ENCODE measurements around the gene PCNX2. TPM values are rescaled to one million over a fixed set of nuclear protein-coding genes. Genes with fewer than 3 reads are reported as not detected.
A peak's percentile ranks its signal among the peaks of the same experiment; 100 is the strongest.
"Not testable (repeated sequence)": the region's sequence is repeated elsewhere in the genome, so short reads cannot be mapped to it uniquely, and the experiment has no call there.

The PCNX2 gene
- total and polyA plus RNA-seq, 4 experiments from 2014 or later, result 1.8 to 109 (median 55.7) TPM

DNA sequence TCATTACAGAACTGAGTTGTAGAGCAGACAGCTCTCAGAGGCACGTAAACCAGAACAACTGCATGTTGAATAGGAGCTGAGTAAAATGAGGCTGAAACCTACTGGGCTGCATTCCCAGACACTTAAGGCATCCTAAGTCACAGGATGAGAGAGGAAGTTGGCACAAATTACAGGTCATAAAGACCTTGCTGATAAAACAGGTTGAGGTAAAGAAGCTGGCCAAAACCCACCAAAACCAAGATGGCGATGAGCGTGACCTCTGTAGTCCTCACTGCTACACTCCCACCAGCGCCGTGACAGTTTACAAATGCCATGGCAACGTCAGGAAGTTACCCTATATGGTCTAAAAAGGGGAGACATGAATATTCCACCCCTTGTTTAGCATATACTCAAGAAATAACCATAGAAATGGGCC lies 187.8 kb downstream of the PCNX2 start:
- H3K27me3 Mint-ChIP-seq; H3K36me3 ChIP-seq (ENCODE audit: insufficient read depth, low read length); H3K4me1 Mint-ChIP-seq; DNase-seq; H3K9me3 ChIP-seq (ENCODE audit: control insufficient read depth in 1 of 2, low read length in 2 of 2); H3K4me1 ChIP-seq (ENCODE audit: insufficient read depth, low read length); H3K4me3 ChIP-seq (ENCODE audit: low read length in 2 of 2); H3K4me3 Mint-ChIP-seq; H3K27ac ChIP-seq (ENCODE audit: low read depth, low read length); H3K27me3 ChIP-seq (ENCODE audit: insufficient read depth, low read length); CTCF ChIA-PET (ENCODE audit: partially characterized antibody); H3K9me3 Mint-ChIP-seq; POLR2A ChIA-PET (ENCODE audit: partially characterized antibody); intact Hi-C loops (cut with micrococcal nuclease); H3K27ac Mint-ChIP-seq: not testable (repeated sequence)
- H3K36me3 Mint-ChIP-seq, result peaks cover 61 to 80% of the 10 kb centered on the region in 2 donors

DNA sequence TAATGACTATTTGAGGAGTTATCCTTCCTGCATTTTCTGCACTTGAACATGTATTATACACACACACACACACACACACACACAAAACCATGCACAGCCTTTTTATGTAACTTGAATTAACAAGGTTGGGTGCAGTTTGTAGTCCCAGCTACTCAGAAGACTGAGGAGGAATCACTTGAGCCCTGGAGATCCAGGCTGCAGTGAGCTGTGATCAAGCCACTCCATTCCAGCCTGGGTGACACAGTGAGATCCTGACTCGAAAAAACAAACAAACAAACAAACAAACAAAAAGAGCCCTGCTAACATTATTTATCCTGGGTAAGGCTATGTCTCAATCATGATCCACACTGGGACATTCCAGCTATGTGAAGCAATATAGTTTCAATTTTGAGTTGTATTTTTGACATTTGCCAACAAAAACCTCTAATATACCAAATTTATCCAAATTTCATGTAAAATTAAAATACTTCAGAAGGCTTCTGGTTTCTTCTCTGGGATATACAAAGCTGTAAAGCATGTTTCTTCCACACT lies 188.3 kb downstream of the PCNX2 start:
- ChIA-PET POLR2A (ENCODE audit: partially characterized antibody) (no interaction called here), CTCF (ENCODE audit: partially characterized antibody) (no interaction called here)
- no peak overlapping the region for H3K27ac Mint-ChIP-seq
- H3K4me3 Mint-ChIP-seq, result no peak overlapping the region
- H3K36me3 Mint-ChIP-seq, result peaks cover 59 to 75% of the 10 kb centered on the region in 2 donors
- peaks cover 4% of the 10 kb centered on the region for H3K36me3 ChIP-seq (ENCODE audit: insufficient read depth, low read length)
- H3K9me3 Mint-ChIP-seq, result no peaks in the 10 kb centered on the region
- H3K27ac ChIP-seq (ENCODE audit: low read depth, low read length), result no peak overlapping the region
- H3K27me3 Mint-ChIP-seq, result no peaks in the 10 kb centered on the region
- intact Hi-C loops (cut with micrococcal nuclease), result no loop called here
- H3K9me3 ChIP-seq (ENCODE audit: control insufficient read depth in 1 of 2, low read length in 2 of 2), result no peaks in the 10 kb centered on the region
- DNase-seq, result no peak
- peaks cover 0 to 6% (median 0%) of the 10 kb centered on the region in 4 donors for H3K4me1 Mint-ChIP-seq
- no peaks in the 10 kb centered on the region for H3K27me3 ChIP-seq (ENCODE audit: insufficient read depth, low read length)
- no peaks in the 10 kb centered on the region for H3K4me1 ChIP-seq (ENCODE audit: insufficient read depth, low read length)
- no peak overlapping the region for H3K4me3 ChIP-seq (ENCODE audit: low read length in 2 of 2)

DNA sequence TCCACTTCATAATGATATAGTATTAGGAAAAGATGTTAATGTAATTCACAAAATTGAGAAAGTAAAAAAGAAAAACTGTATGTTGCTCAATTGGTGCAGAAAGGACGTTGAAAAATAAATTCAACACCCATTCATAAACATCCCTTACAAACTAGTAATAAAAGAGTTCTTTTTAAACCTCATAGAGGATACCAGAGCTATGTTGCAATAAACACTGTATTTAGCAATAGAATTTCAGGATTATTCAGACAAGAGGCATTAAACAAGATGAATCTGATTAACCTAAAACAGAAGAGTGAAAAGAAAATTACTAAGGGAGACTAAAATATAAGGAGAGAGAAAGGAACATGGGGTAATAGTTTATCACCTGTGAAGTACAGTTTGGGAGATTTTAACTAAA lies 190.3 kb downstream of the PCNX2 start:
- CTCF ChIA-PET (ENCODE audit: partially characterized antibody), result no interaction called here
- Histone ChIP-seq H3K4me3 (ENCODE audit: low read length in 2 of 2) (no peak overlapping the region), H3K36me3 (ENCODE audit: insufficient read depth, low read length) (no peaks in the 10 kb centered on the region), H3K27me3 (ENCODE audit: insufficient read depth, low read length) (no peaks in the 10 kb centered on the region), H3K9me3 (ENCODE audit: control insufficient read depth in 1 of 2, low read length in 2 of 2) (no peaks in the 10 kb centered on the region), H3K27ac (ENCODE audit: low read depth, low read length) (no peak overlapping the region), H3K4me1 (ENCODE audit: insufficient read depth, low read length) (no peaks in the 10 kb centered on the region)
- Mint-ChIP-seq H3K27me3 (no peaks in the 10 kb centered on the region), H3K9me3 (no peaks in the 10 kb centered on the region), H3K36me3 (peaks cover 52 to 68% of the 10 kb centered on the region in 2 donors), H3K4me1 (peaks cover 0 to 6% (median 0%) of the 10 kb centered on the region in 4 donors), H3K27ac (no peak overlapping the region), H3K4me3 (peak overlapping the region in 1 of 8 donors; percentile 16)
- intact Hi-C loops (cut with micrococcal nuclease), result no loop called here
- POLR2A ChIA-PET (ENCODE audit: partially characterized antibody), result no interaction called here
- DNase-seq, result no peak

DNA sequence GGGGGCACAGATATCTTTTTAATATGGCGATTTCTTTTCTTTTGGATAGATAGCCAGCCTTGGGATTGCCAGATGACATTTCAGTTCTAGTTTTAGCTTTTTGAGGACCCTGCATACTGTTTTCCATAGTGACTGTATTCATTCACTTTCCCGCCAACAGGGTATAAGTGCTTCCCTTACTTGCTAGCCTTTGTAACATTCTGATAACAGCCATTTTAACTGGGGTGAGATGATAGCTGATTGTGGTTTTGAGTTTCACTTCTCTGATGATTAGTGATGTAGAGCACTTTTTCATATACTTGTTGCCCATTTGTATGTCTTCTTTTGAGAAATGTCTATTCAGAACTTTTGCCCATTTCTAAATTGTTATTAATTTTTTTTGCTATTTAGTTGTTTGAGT lies 193.2 kb downstream of the PCNX2 start:
- no peak for DNase-seq
- ChIA-PET CTCF (ENCODE audit: partially characterized antibody) (no interaction called here), POLR2A (ENCODE audit: partially characterized antibody) (no interaction called here)
- no peak overlapping the region for H3K4me3 ChIP-seq (ENCODE audit: low read length in 2 of 2)
- H3K27me3 ChIP-seq (ENCODE audit: insufficient read depth, low read length), result no peaks in the 10 kb centered on the region
- no peaks in the 10 kb centered on the region for H3K9me3 Mint-ChIP-seq
- intact Hi-C loops (cut with micrococcal nuclease), result no loop called here
- H3K4me3 Mint-ChIP-seq, result no peak overlapping the region
- no peaks in the 10 kb centered on the region for H3K9me3 ChIP-seq (ENCODE audit: control insufficient read depth in 1 of 2, low read length in 2 of 2)
- H3K27ac ChIP-seq (ENCODE audit: low read depth, low read length), result no peak overlapping the region
- H3K27me3 Mint-ChIP-seq, result no peaks in the 10 kb centered on the region
- no peak overlapping the region for H3K27ac Mint-ChIP-seq
- H3K36me3 ChIP-seq (ENCODE audit: insufficient read depth, low read length), result no peaks in the 10 kb centered on the region
- no peaks in the 10 kb centered on the region for H3K4me1 ChIP-seq (ENCODE audit: insufficient read depth, low read length)
- no peaks in the 10 kb centered on the region for H3K4me1 Mint-ChIP-seq
- H3K36me3 Mint-ChIP-seq, result peaks cover 44 to 46% of the 10 kb centered on the region in 2 donors

DNA sequence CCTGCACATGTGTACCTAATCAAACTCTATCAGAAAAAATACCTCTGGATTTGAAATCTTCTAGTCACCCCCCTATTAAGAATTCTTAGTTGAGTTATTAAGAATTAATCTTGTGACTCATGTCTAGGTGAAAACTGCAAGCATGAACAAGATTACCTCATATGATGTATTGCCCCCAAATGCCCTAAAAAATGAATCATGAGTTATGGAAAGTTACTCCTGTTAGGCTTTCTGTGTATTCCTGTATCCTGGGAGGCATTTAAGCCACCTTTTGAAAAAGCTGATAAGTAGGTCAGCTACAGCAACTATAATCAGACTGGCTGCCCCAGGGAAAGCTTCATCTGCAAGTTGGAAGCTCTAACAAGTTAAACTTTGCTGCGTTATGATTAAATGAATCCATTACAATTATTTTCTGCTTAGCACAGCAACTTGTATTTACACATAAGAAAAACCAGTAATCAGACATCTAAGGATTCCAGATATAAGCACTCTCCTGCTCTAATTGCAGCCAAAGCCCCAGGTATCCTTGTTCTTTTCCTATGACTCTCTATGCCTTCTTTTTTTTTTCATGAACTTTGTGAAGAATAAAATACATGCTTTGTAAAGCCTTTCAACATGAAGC lies 197.5 kb downstream of the PCNX2 start:
- Mint-ChIP-seq H3K36me3 (peaks cover 44% of the 10 kb centered on the region in 2 donors), H3K27ac (no peak overlapping the region), H3K4me1 (peaks cover 0 to 1% (median 0%) of the 10 kb centered on the region in 4 donors), H3K9me3 (no peaks in the 10 kb centered on the region), H3K27me3 (no peaks in the 10 kb centered on the region), H3K4me3 (no peak overlapping the region)
- DNase-seq, result no peak
- POLR2A ChIA-PET (ENCODE audit: partially characterized antibody), result interaction anchor here (1.1 kb wide), 1 partner anchor 9 kb away, joined by 3 read pairs; no protein-coding TSS in a partner anchor
- CTCF ChIA-PET (ENCODE audit: partially characterized antibody), result no interaction called here
- H3K27me3 ChIP-seq (ENCODE audit: insufficient read depth, low read length), result no peaks in the 10 kb centered on the region
- no peaks in the 10 kb centered on the region for H3K36me3 ChIP-seq (ENCODE audit: insufficient read depth, low read length)
- no peaks in the 10 kb centered on the region for H3K4me1 ChIP-seq (ENCODE audit: insufficient read depth, low read length)
- no peaks in the 10 kb centered on the region for H3K9me3 ChIP-seq (ENCODE audit: control insufficient read depth in 1 of 2, low read length in 2 of 2)
- no peak overlapping the region for H3K27ac ChIP-seq (ENCODE audit: low read depth, low read length)
- no peak overlapping the region for H3K4me3 ChIP-seq (ENCODE audit: low read length in 2 of 2)
- intact Hi-C loops (cut with micrococcal nuclease), result no loop called here

DNA sequence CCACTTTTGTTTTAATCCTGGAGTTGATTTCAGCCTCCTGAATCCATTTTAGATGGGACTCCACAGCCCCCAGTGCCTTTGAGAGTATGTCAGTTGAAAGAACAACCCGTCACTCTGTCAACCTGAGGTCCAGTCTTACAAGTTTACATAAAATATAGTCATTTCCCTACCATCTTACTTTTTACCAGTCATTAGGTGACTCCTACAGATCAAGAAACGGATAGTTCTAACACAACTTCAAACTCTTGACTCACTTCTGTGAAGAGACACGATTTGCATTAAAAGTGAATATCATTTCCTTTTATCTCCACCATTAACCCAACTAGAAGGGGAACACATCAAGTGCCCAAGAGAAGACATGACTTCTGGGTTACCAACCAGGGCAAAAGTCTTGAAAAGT lies 198.0 kb downstream of the PCNX2 start:
- H3K4me3 ChIP-seq (ENCODE audit: low read length in 2 of 2), result no peak overlapping the region
- no peak for DNase-seq

DNA sequence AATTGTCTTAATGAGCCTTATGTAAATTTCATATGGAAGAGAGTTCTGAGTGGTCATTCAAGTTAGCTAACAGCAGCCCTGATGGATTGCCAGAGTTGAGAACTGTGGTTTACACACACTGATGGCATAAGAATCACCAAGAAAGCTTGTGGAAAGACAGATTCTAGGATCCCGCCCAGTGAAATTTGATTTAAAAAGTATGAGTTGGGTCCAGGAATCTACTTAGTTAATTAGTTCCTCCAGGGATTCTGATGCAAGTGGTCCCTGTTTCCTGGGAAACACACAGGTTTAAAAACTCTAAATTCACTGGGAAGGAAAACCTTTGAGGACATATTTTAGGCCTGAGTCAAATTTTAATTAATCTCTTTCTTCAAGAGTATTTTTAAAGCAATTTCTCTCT lies 200.8 kb downstream of the PCNX2 start:
- H3K4me1 Mint-ChIP-seq, result peaks cover 0 to 3% (median 0%) of the 10 kb centered on the region in 4 donors
- Histone ChIP-seq H3K27me3 (ENCODE audit: insufficient read depth, low read length) (no peaks in the 10 kb centered on the region), H3K36me3 (ENCODE audit: insufficient read depth, low read length) (no peaks in the 10 kb centered on the region), H3K4me3 (ENCODE audit: low read length in 2 of 2) (no peak overlapping the region), H3K27ac (ENCODE audit: low read depth, low read length) (no peak overlapping the region), H3K4me1 (ENCODE audit: insufficient read depth, low read length) (no peaks in the 10 kb centered on the region), H3K9me3 (ENCODE audit: control insufficient read depth in 1 of 2, low read length in 2 of 2) (no peaks in the 10 kb centered on the region)
- ChIA-PET CTCF (ENCODE audit: partially characterized antibody) (no interaction called here), POLR2A (ENCODE audit: partially characterized antibody) (no interaction called here)
- no peaks in the 10 kb centered on the region for H3K9me3 Mint-ChIP-seq
- no peak for DNase-seq
- H3K4me3 Mint-ChIP-seq, result no peak overlapping the region
- intact Hi-C loops (cut with micrococcal nuclease), result no loop called here
- no peak overlapping the region for H3K27ac Mint-ChIP-seq
- H3K27me3 Mint-ChIP-seq, result no peaks in the 10 kb centered on the region
- H3K36me3 Mint-ChIP-seq, result peaks cover 56 to 59% of the 10 kb centered on the region in 2 donors

More for the DNA sequence above, 198.0 kb downstream of the PCNX2 start:
- H3K9me3 Mint-ChIP-seq, result no peaks in the 10 kb centered on the region
- no peaks in the 10 kb centered on the region for H3K9me3 ChIP-seq (ENCODE audit: control insufficient read depth in 1 of 2, low read length in 2 of 2)
- H3K27me3 ChIP-seq (ENCODE audit: insufficient read depth, low read length), result no peaks in the 10 kb centered on the region
- H3K27ac Mint-ChIP-seq, result no peak overlapping the region
- no peaks in the 10 kb centered on the region for H3K27me3 Mint-ChIP-seq
- H3K4me1 Mint-ChIP-seq, result peaks cover 0 to 1% (median 0%) of the 10 kb centered on the region in 4 donors
- no peaks in the 10 kb centered on the region for H3K36me3 ChIP-seq (ENCODE audit: insufficient read depth, low read length)
- no peak overlapping the region for H3K4me3 Mint-ChIP-seq
- POLR2A ChIA-PET (ENCODE audit: partially characterized antibody), result no interaction called here
- H3K36me3 Mint-ChIP-seq, result peaks cover 45 to 46% of the 10 kb centered on the region in 2 donors
- no peak overlapping the region for H3K27ac ChIP-seq (ENCODE audit: low read depth, low read length)
- H3K4me1 ChIP-seq (ENCODE audit: insufficient read depth, low read length), result no peaks in the 10 kb centered on the region
- CTCF ChIA-PET (ENCODE audit: partially characterized antibody), result no interaction called here
- intact Hi-C loops (cut with micrococcal nuclease), result no loop called here
